NCI-H1092 (cell line): ENCODE results near the gene PLXNB2.
"Not testable (repeated sequence)": the region's sequence is repeated elsewhere in the genome, so short reads cannot be mapped to it uniquely, and the experiment has no call there.

Source experiments
- DNase-seq: peaks from one replicate; lab custom pipeline; 2025; lab: John Stamatoyannopoulos, UW

Gene PLXNB2

GRCh38 chr22:50306753-50307749 is at the start of gene PLXNB2:
Gene PLXNB2, minus strand, starts transcription at chr22:50307646. Its CDS starts 17,062 bp downstream, at chr22:50290584.
- peak; percentile 34 for DNase-seq

GRCh38 chr22:50357222-50357621 is 49.8 kb upstream of the PLXNB2 start:
- no peak for DNase-seq

DNA sequence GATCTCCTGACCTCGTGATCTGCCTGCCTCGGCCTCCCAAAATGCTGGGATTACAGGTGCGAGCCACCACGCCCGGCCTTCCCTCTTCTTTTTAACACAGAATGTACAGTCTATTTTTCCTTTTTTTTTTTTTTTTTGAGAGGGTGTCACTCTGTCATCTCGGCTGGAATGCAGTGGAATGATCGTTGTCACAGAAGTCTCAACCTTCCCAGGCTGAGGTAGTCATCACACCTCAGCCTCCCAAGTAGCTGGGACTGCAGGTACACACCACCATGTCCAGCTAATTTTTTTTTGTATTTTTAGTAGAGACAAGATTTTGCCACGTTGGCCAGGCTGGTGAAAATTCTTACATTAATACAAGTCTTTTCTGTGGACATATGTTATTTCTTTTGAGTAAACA is 48.7 kb upstream of the PLXNB2 start:
- no peak for DNase-seq

GRCh38 chr22:50348058-50348457 is 40.6 kb upstream of the PLXNB2 start:
- DNase-seq, result no peak

GRCh38 chr22:50347157-50347556 is 39.7 kb upstream of the PLXNB2 start:
- no peak for DNase-seq

DNA sequence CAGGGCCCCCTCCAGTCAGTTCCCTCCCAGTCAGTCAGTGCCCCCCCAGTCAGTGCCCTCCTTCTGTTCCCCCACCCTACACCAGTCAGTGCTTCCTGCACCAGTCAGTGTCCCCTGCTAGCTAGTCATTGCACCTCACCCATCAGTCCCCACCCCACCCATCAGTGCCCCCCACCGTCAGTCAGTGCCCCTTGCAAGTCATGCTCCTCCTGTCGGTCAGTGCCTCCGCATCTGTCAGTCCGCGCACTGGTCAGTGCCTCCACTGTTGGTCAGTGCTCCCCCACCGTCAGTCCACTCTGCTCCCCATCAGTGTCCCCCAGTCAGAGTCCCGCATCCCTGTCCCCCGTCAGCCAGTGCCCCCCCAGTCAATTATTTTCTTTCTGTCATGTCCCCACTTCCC is 39.0 kb upstream of the PLXNB2 start:
- no peak for DNase-seq

DNA sequence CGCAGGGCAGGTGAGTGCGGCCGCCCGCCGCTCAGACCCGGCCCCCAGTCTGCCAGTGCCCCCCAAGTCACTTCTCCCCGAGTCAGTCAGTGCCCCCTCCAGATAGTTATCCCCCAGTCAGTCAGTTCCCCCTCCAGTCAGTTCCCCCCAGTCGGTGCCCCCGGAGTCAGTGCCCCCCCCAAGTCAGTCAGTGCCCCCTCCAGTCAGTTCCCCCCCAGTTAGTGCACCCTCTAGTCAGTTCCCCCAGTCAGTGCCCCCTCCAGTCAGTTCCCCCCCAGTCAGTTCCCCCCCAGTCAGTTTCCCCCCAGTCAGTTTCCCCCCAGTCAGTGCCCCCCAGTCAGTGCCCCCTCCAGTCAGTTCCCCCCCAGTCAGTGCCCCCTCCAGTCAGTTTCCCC is 36.1 kb upstream of the PLXNB2 start:
- no peak for DNase-seq

- no peak for DNase-seq
These were observed 35.5 kb upstream of the PLXNB2 start, which contains the start of gene PPP6R2 for GRCh38 chr22:50342651-50343540. Gene PPP6R2, plus strand, starts transcription at chr22:50343327. Its CDS starts 50,582 bp downstream, at chr22:50393909.

- DNase-seq, result peak; percentile 58
These were observed 34.7 kb upstream of the PLXNB2 start for GRCh38 chr22:50341977-50342650.

GRCh38 chr22:50339945-50340879 is 32.8 kb upstream of the PLXNB2 start:
- DNase-seq, result no peak

DNA sequence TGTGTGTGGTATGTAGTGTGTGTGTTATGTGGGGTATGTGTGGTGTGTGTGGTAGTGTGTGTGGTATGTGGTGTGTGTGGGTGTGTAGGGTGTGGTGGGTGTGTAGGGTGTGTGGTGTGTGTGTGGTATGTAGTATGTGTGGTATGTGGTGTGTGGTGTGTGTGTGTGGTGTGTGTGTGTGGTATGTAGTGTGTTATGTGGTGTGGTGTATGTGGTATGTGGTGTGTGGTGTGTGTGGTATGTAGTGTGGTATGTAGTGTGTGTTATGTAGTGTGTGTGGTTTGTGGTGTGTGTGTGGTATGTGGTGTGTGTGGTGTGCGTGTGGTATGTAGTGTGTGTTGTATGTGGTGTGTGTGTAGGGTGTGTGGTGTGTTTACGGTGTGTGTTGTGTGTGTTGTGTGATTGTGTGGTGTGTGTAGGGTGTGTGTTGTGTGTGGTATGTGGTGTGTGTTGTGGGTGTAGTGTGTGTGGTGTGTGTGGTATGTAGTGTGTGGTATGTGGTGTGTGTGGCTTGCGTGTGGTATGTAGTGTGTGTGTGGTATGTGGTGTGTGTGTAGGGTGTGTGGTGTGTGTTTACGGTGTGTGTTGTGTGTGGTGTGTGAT is 31.5 kb upstream of the PLXNB2 start:
- no peak for DNase-seq

DNA sequence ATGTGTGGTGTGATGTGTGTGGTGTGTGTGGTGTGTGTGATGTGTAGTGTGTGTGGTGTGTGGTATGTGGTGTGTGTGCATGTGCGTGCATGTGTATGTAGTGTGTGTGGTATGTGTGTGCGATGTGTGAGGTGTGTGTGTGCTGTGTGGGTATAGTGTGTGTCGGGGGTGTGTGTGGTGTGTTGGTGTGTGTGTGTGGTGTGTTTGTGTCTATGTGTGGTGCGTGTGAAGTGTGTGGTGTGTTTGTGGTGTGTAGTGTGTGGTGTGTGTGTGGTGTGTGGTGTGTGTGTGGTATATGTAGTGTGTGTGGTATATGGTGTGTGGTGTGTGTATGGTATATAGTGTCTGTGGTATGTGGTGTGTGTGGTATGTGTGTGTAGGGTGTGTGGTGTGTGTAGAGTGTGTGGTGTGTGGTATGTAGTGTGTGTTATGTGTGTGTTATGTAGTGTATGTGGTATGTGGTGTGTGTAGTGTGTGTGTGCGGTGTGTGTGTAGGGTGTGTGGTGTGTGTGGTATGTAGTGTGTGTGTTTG is 30.7 kb upstream of the PLXNB2 start:
- no peak for DNase-seq

DNA sequence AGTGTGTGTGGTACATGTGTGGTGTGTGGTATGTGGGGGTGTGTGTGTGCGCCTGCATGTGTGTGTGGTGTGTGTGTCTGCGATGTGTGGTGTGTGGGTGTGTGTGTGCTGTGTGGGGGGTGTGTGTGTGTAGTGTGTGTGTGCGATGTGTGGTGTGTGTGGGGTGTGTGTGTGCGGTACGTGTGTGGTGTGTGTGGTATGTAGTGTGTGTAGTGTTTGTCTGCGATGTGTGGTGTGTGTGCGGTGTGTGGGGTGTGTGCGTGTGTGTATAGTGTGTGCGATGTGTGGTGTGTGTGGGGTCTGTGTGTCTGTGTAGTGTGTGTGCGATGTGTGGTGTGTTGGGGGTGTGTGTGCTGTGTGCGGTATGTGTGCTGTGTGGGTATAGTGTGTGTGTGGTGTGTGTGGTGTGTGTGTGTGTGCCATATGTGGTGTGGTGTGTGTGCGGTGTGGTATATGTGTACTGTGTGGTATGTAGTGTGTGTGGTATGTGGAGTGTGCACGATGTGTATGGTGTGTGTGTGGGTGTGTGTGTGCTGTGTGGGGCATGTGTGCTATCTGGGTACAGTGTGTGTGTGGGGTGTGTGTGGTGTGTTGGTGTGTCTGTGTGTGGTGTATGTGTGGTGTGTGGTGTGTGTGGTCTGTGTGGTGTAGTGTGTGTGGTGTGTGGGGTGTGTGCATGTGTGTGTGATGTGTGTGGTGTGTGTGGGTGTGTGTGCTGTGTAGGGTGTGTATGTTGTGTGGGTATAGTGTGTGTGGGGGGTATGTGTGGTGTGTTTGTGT is 30.0 kb upstream of the PLXNB2 start:
- no peak for DNase-seq

DNA sequence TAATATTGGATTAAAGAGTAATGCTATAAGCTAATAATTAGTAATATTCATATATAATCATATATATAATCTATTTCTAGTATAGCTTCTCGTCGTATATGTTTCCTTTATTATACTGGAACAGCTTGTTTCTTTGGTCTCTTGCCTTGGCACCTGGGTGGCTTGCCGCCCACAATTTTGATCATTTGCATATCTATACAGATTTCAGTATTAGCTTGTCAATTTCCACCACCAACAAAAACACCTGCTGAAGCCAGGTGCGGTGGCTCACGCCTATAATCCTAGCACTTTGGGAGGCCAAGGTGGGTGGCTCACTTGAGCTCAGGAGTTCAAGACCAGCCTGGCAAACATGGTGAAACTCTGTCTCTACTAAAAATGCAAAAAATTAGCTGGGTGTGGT is 27.0 kb upstream of the PLXNB2 start:
- not testable (repeated sequence) for DNase-seq

GRCh38 chr22:50329236-50329635 is 21.8 kb upstream of the PLXNB2 start:
- no peak for DNase-seq

GRCh38 chr22:50327711-50328019 is 20.2 kb upstream of the PLXNB2 start:
- no peak for DNase-seq

- DNase-seq, result peak; percentile 22
These were observed 19.7 kb upstream of the PLXNB2 start, which contains the start of gene DENND6B for GRCh38 chr22:50326956-50327710. Gene DENND6B, minus strand, starts transcription at chr22:50327012. Its CDS starts 24 bp downstream, at chr22:50326988.

GRCh38 chr22:50326225-50326955 is 18.9 kb upstream of the PLXNB2 start:
- no peak for DNase-seq
